ENCODE measurements around the gene PDILT.
"Not testable (repeated sequence)": the region's sequence is repeated elsewhere in the genome, so short reads cannot be mapped to it uniquely, and the experiment has no call there.

PDILT gene

GRCh38 chr16:20424129-20424866, 19.8 kb upstream of the PDILT start:
- no peak overlapping the region for H3K4me3 ChIP-seq (ENCODE audit: low read depth, low read length)
- no peak for TF ChIP-seq CTCF (IDR thresholded peaks at IDR 0.05; ENCODE audit: low read depth, low read length)

GRCh38 chr16:20423772-20424128, 19.2 kb upstream of the PDILT start:
- H3K4me3 ChIP-seq (ENCODE audit: low read depth, low read length), result not testable (repeated sequence)

- H3K4me3 ChIP-seq (ENCODE audit: low read depth, low read length), result not testable (repeated sequence)
Observed at GRCh38 chr16:20421748-20422147, 17.2 kb upstream of the PDILT start.

GRCh38 chr16:20419093-20419492, 14.6 kb upstream of the PDILT start:
- not testable (repeated sequence) for H3K4me3 ChIP-seq (ENCODE audit: low read depth, low read length)

GRCh38 chr16:20415541-20415940, 11.0 kb upstream of the PDILT start:
- no peak for TF ChIP-seq CTCF (IDR thresholded peaks at IDR 0.05; ENCODE audit: low read depth, low read length)
- no peak overlapping the region for H3K4me3 ChIP-seq (ENCODE audit: low read depth, low read length)

- no peak for TF ChIP-seq CTCF (IDR thresholded peaks at IDR 0.05; ENCODE audit: low read depth, low read length)
Observed at GRCh38 chr16:20411055-20411454, 6.5 kb upstream of the PDILT start.

GRCh38 chr16:20410121-20410723, 5.7 kb upstream of the PDILT start:
- no peak overlapping the region for H3K4me3 ChIP-seq (ENCODE audit: low read depth, low read length)
- TF ChIP-seq CTCF (IDR thresholded peaks at IDR 0.05; ENCODE audit: low read depth, low read length), result no peak

More at GRCh38 chr16:20411055-20411454, 6.5 kb upstream of the PDILT start:
- H3K4me3 ChIP-seq (ENCODE audit: low read depth, low read length), result no peak overlapping the region

GRCh38 chr16:20409398-20410120, 5.0 kb upstream of the PDILT start, which contains the start of gene ACSM5:
Gene ACSM5 (plus strand): TSS chr16:20409534. CDS start chr16:20411485, 1,951 bp downstream.
- no peak within 1 kb of the TSS for H3K4me3 ChIP-seq (ENCODE audit: low read depth, low read length)
- TF ChIP-seq CTCF (IDR thresholded peaks at IDR 0.05; ENCODE audit: low read depth, low read length), result no peak

Data from WI38 (cell line).